GM23248 (cell line): ENCODE results near the gene ERBB4. TPM values are rescaled to one million over a fixed set of nuclear protein-coding genes. Genes with fewer than 3 reads are reported as not detected.

Source experiments
- DNase-seq: peaks from one replicate; pipeline ENCODE4 v3.0.0-alpha.2; 2015
- H2AFZ ChIP-seq: fragments of 200-600 bp; sonication (generic); 2 replicates; pipeline ENCODE4 v1.6.1; 2016; ENCODE audit warnings: antibody characterized with exemption
- H3F3A ChIP-seq: fragments of 200-600 bp; sonication (generic); 2 replicates; pipeline ENCODE4 v1.6.1; 2016; ENCODE audit warnings: mild to moderate bottlenecking, antibody characterized with exemption, mixed run types; ENCODE audit not compliant: insufficient read depth
- H3K27ac ChIP-seq: fragments of 200-600 bp; sonication (generic); 2 replicates; pipeline ENCODE4 v1.5.1; 2016; ENCODE audit warnings: mild to moderate bottlenecking
- H3K27me3 ChIP-seq: fragments of 200-600 bp; sonication (generic); replicated peaks from 2 replicates; pipeline ENCODE4 v1.6.1; 2016; ENCODE audit warnings: mild to moderate bottlenecking; ENCODE audit not compliant: insufficient read depth
- H3K36me3 ChIP-seq: fragments of 200-600 bp; sonication (generic); 2 replicates; pipeline ENCODE4 v1.6.1; 2016; ENCODE audit warnings: low read depth, mild to moderate bottlenecking
- H3K4me1 ChIP-seq: fragments of 200-600 bp; sonication (generic); 2 replicates; pipeline ENCODE4 v1.6.1; 2016; ENCODE audit warnings: mild to moderate bottlenecking; ENCODE audit not compliant: insufficient read depth
- H3K4me2 ChIP-seq: fragments of 200-600 bp; sonication (generic); one replicate; pipeline ENCODE4 v1.6.1; 2016; ENCODE audit warnings: mild to moderate bottlenecking; ENCODE audit not compliant: unreplicated experiment
- H3K4me3 ChIP-seq: fragments of 200-600 bp; sonication (generic); 2 replicates; pipeline ENCODE4 v1.5.1; 2016; ENCODE audit warnings: mild to moderate bottlenecking
- H3K79me2 ChIP-seq: fragments of 200-600 bp; sonication (generic); 2 replicates; pipeline ENCODE4 v1.6.1; 2016; ENCODE audit warnings: mild to moderate bottlenecking; ENCODE audit not compliant: insufficient read depth
- H3K9ac ChIP-seq: fragments of 200-600 bp; sonication (generic); 2 replicates; pipeline ENCODE4 v1.6.1; 2016; ENCODE audit warnings: mild to moderate bottlenecking
- H3K9me2 ChIP-seq: fragments of 200-600 bp; sonication (generic); 2 replicates; pipeline ENCODE4 v1.6.1; 2016; ENCODE audit warnings: mixed run types, mild to moderate bottlenecking, moderate library complexity; ENCODE audit not compliant: insufficient read depth
- H3K9me3 ChIP-seq: fragments of 200-600 bp; sonication (generic); one replicate; pipeline ENCODE4 v1.6.1; 2017; ENCODE audit warnings: low read depth
- H4K20me1 ChIP-seq: fragments of 200-600 bp; sonication (generic); 2 replicates; pipeline ENCODE4 v1.6.0; 2016; ENCODE audit not compliant: insufficient read depth
- EZH2 ChIP-seq: fragments of 200-600 bp; sonication (generic); IDR thresholded peaks from 2 replicates; pipeline ENCODE4 v1.6.1; 2018; ENCODE audit warnings: antibody characterized with exemption, mild to moderate bottlenecking; ENCODE audit not compliant: insufficient read depth, poor library complexity, severe bottlenecking
- EZH2phosphoT487 ChIP-seq: fragments of 200-600 bp; sonication (generic); IDR thresholded peaks from 2 replicates; pipeline ENCODE4 v1.6.1; 2018; ENCODE audit warnings: antibody characterized with exemption, moderate library complexity, mild to moderate bottlenecking, low read depth; ENCODE audit not compliant: insufficient read depth
- WGBS, 2 experiments: methylation state at CpG; one replicate each; pipeline ENCODE4 v1.1.6; 2015 to 2017; ENCODE audit warnings: low lambda C conversion rate in 2 of 2, low coverage in 1 of 2; ENCODE audit errors: missing lambda C conversion rate in 2 of 2; 5-methylcytosine and 5-hydroxymethylcytosine counted together
- in situ Hi-C: fragments of 300-500 bp; cut with MboI; formaldehyde crosslinking; loops from 2 replicates; pipeline ENCODE4 v1.15.0; 2020
- polyA plus RNA-seq: library from polyadenylated mRNA; unstranded; fragments of >200 nt; fragmentation: Nextera tagmentation; extraction: Ambion mirVana; gene quantifications from 2 replicates; pipeline ENCODE4 v1.2.1, GENCODE V29; 2016
- total RNA-seq: library from RNA; depleted of rRNA; stranded (reverse); fragments of >200 nt; shearing (Covaris generic); gene quantifications from 2 replicates; pipeline ENCODE4 v1.2.3, GENCODE V29; 2014; rRNA removed

ERBB4 gene
- total RNA-seq (not detected in 2 replicates), polyA plus RNA-seq (not detected in 2 replicates)

DNA sequence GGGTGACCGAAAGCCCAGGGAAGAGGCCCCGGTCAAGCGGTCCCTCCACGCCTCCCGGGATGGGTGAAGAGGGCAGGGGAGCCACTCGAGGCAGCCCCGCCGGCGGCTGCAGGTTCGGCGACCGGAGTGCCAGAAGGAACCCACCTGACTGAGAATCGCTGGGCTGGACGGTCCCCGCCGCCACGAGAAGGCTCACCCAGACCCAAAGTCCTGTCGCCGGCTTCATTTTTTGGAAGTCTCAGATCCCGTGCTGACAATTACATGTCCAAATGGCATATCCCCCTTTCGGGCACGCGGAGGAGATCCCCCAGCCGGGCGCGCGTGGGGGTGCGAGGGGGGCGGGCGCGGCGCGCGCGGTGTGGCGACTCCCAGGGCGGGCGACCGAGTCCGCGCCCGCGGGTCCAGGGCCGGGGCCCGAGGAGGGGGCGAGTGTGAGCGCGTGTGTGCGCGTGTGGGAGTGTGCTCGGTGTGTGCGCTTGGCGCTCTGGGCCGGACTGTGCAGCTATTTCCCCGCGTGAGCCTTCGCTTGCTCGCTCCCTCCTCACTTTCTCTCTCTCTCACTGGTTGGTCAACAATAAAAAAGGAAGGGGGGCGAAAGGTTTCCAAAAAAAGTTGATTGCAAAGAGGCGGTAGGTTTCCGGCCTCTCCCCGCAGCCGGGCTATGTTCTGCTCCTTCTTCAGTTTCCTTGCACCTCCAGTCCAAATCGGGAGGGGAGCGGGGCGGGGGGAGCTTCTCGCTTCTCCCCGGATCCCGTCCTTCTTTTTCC, at the start of gene ERBB4:
ERBB4 (minus strand) TSS at position 498 of the 767 bp plus-strand sequence; CDS start at position 226, 272 bp downstream.
- in situ Hi-C loops: loop anchor here (25.0 kb wide), 1 partner anchor 376 kb away; no protein-coding TSS in a partner anchor
- Histone ChIP-seq H4K20me1 (no peaks in the 10 kb centered on the region), H3K36me3 (no peaks in the 10 kb centered on the region), H3K4me2 (peak within 1 kb of the TSS; percentile 95), H3K4me1 (no peaks in the 10 kb centered on the region), H3F3A (no peaks in the 10 kb centered on the region), H3K4me3 (peak within 1 kb of the TSS; percentile 76), H3K9me3 (no peaks in the 10 kb centered on the region), H3K79me2 (no peaks in the 10 kb centered on the region), H3K27ac (no peak within 1 kb of the TSS), H3K9me2 (no peaks in the 10 kb centered on the region), H3K9ac (0 out of 2 replicates have a peak within 1 kb of the TSS, but pooled peaks have one; percentile 24), H3K27me3 (peaks cover 35% of the 10 kb centered on the region), H2AFZ (peak within 1 kb of the TSS; percentile 81)
- DNase-seq: peak; percentile 15
- 1 to 2% methylated on average over 41 to 43 of the region's 69 CpGs for WGBS, 2 experiments
- TF ChIP-seq EZH2phosphoT487 (no peak), EZH2 (peak; percentile 15)

DNA sequence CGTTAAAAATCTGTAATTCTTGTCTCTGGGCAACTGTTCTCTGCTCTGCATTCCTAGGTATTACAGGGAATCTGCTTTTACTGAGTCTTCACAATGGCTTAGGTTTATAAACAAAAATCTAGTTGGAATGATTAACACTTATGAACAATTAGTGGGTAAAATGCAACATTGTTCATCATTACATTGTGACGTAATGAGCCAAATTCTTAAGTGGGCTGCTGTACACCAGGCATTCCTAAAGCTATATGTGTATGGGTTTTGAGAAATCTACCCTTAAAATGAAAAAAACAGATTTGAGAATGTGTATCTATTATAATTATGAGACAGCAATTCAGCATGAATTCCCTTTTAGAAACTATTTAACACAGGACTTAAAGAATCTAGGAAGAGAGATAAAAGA, 41.5 kb upstream of the ERBB4 start:
- H3K4me1 ChIP-seq: no peaks in the 10 kb centered on the region
- no peaks in the 10 kb centered on the region for H4K20me1 ChIP-seq
- no peak overlapping the region for H3K4me3 ChIP-seq
- H3K9me2 ChIP-seq: no peaks in the 10 kb centered on the region
- TF ChIP-seq EZH2 (no peak), EZH2phosphoT487 (no peak)
- no peak overlapping the region for H3K4me2 ChIP-seq
- H3K79me2 ChIP-seq: no peaks in the 10 kb centered on the region
- in situ Hi-C loops: no loop called here
- no peaks in the 10 kb centered on the region for H3K9me3 ChIP-seq
- WGBS, 2 experiments: 39 to 43% methylated on average over 2 of the region's 2 CpGs
- no peak overlapping the region for H2AFZ ChIP-seq
- H3K9ac ChIP-seq: no peak overlapping the region
- H3F3A ChIP-seq: no peaks in the 10 kb centered on the region
- peak; percentile 6 for DNase-seq
- H3K36me3 ChIP-seq: no peaks in the 10 kb centered on the region
- no peak overlapping the region for H3K27ac ChIP-seq
- no peaks in the 10 kb centered on the region for H3K27me3 ChIP-seq

DNA sequence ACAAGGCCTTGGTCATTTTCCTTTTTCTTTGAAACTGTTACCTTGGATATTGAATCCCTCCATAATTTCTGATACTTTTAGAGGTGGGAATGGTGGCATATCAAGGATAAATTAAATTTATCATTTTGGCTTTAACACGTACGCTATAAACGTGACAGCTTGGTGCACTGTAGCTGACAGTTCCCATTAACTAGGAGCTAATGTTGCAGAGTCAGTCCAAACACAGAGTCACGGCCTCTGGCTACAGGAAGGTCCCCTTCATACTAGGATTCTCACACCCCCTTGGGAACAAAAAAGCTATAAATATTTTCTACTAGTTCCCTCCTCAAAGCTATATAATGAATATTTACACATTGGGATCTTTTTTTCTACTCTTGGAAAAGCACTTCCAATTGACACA, 17.7 kb upstream of the ERBB4 start:
- WGBS, 2 experiments: 82 to 84% methylated on average over 4 of the region's 4 CpGs
- no peak for DNase-seq
- H3K4me1 ChIP-seq: no peaks in the 10 kb centered on the region
- in situ Hi-C loops: no loop called here
- H3K27me3 ChIP-seq: no peaks in the 10 kb centered on the region; the same call in 1 of the 2 replicates
- H3K79me2 ChIP-seq: no peaks in the 10 kb centered on the region
- H2AFZ ChIP-seq: no peak overlapping the region
- no peak overlapping the region for H3K27ac ChIP-seq
- no peaks in the 10 kb centered on the region for H3K9me2 ChIP-seq
- H3K4me3 ChIP-seq: no peak overlapping the region
- no peak overlapping the region for H3K4me2 ChIP-seq
- no peaks in the 10 kb centered on the region for H4K20me1 ChIP-seq
- H3K36me3 ChIP-seq: no peaks in the 10 kb centered on the region
- no peak for TF ChIP-seq EZH2phosphoT487
- TF ChIP-seq EZH2: no peak
- no peaks in the 10 kb centered on the region for H3K9me3 ChIP-seq
- no peaks in the 10 kb centered on the region for H3F3A ChIP-seq
- no peak overlapping the region for H3K9ac ChIP-seq

DNA sequence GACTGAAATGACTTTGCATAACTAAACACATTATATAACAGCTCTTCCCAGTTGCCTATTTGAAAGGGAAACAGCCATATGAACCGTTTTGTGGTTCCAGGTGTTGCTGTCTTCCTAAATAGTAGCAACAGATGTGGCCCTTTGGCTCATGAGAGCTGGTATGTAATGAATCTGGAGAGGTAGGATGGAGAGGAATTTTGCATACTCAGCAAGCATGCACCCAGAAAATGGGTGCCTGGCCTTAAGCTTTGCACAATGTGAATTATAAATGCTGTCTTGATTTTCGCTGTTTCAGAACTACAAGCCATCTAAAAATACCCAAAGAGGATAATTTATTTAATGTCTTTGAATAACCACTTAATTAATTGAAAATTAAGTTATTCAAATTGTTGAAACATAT, 15.6 kb upstream of the ERBB4 start:
- Histone ChIP-seq H3K4me3 (no peak overlapping the region), H3K27ac (no peak overlapping the region), H3K27me3 (no peaks in the 10 kb centered on the region; the same call in 1 of the 2 replicates), H3K9ac (no peak overlapping the region), H3K4me1 (no peaks in the 10 kb centered on the region), H3K36me3 (no peaks in the 10 kb centered on the region), H3K4me2 (no peak overlapping the region), H4K20me1 (no peaks in the 10 kb centered on the region), H3K9me3 (no peaks in the 10 kb centered on the region), H3K9me2 (no peaks in the 10 kb centered on the region), H3K79me2 (no peaks in the 10 kb centered on the region), H3F3A (no peaks in the 10 kb centered on the region), H2AFZ (no peak overlapping the region)
- no peak for DNase-seq
- TF ChIP-seq EZH2phosphoT487 (no peak), EZH2 (no peak)
- 61% methylated on average over 2 of the region's 2 CpGs for WGBS, 2 experiments
- in situ Hi-C loops: no loop called here
